Measurements from ENCODE around the gene GRHL3.

DNA sequence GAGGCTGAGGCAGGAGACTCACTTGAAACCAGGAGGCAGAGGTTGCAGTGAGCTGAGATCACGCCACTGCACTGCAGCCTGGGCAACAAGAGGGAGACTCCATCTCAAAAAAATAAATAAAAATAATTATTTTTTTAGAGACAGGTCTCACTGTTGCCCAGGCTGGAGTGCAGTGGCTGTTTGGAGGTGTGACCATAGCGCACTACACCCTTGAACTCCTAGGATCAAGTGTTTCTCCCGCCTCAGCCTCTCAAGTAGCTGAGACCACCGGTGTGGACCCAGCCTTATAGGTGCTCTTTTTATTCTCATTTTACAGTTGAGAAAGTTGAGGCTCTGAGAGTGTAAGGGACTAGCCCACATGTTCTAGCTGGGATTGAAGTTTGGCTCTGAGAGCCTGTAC, 15.6 kb upstream of the GRHL3 start:
- TF ChIP-seq POLR2A (IDR thresholded peaks at IDR 0.05; ENCODE audit: low read depth, low read length) (no peak), TAF1 (IDR thresholded peaks at IDR 0.05; ENCODE audit: borderline replicate concordance, low read depth, low read length) (no peak), POLR2AphosphoS5 (IDR thresholded peaks at IDR 0.05; ENCODE audit: low read depth, low read length) (no peak)

Data from GM12892 (cell line).